Anterior cingulate cortex (tissue), 58 donors: ENCODE data around the gene TLK2.
"Not testable (repeated sequence)": the region's sequence is repeated elsewhere in the genome, so short reads cannot be mapped to it uniquely, and the experiment has no call there.

Experiments used
- DNase-seq, 58 donors: peaks; one replicate each; lab custom pipeline; 2025; lab: John Stamatoyannopoulos, UW

Gene TLK2

GRCh38 chr17:62552851-62553659 lies 74.4 kb downstream of the TLK2 start:
- peak in 11 of 58 donors; percentile 0 to 59 (median 6) for DNase-seq

DNA sequence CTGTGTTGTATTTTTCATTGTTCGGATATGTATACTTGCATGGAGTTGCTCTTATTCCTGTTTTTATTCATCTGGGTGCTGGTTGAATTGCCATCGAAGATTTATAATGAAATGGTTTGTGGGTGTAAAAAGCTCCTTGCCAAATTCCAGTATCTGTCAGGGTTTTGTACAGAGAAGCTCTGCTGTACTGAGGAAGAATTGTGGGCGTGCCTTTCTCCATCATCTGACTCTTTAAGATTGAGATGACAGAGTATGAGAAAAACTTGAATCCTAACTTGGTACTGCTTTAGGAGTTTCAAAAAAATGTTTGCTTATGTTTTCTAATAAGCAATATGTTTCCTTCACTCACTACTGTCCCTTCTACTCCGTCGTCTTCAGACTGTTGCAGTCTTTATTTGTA lies 78.9 kb downstream of the TLK2 start:
- peak in 3 of 58 donors; percentile 3 to 7 (median 4) for DNase-seq

DNA sequence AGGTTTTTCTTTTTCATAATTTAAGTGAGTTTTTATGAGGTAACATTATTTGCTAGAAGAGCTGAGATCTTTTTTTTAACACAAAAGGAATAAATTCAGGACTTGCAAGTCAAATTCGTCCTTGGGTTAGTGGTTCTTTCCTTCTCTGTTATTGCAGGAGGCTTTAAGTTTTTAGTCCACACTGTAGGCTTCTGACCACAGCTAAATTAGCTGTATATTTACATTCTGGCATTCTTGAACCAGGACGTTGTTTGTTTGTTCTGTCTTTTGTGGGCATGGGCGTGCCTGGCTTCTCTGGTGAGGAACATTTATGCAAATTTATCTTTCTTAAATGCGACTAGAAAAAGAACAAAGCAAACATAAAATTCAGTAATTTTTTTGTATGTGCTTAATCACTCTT lies 80.3 kb downstream of the TLK2 start:
- DNase-seq: not testable (repeated sequence)

DNA sequence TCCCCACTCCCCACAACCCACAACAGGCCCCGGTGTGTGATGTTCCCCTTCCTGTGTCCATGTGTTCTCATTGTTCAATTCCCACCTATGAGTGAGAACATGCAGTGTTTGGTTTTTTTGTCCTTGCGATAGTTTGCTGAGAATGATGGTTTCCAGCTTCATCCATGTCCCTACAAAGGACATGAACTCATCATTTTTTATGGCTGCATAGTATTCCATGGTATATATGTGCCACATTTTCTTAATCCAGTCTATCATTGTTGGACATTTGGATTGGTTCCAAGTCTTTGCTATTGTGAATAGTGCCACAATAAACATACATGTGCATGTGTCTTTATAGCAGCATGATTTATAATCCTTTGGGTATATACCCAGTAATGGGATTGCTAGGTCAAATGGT lies 82.3 kb downstream of the TLK2 start:
- not testable (repeated sequence) for DNase-seq

DNA sequence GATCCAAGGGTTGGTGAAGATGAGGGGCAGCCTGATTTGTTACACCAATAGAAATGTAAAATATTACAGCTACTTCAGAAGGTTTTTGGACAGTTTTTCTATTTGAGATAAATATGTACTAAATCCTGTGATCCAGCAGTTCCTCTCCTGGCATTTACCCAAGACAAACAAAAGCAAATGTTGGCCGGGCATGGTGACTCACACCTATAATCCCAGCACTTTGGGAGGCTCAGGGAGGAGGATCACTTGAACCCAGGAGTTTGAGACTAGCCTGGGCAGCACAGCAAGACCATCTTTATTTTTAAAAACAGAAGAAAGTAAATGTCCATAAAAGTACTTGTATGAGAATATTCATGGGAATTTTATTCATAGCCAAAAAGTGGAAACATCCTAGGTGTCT lies 84.0 kb downstream of the TLK2 start:
- no peak for DNase-seq

- no peak for DNase-seq
These were observed 87.2 kb downstream of the TLK2 start for GRCh38 chr17:62565817-62566216.

DNA sequence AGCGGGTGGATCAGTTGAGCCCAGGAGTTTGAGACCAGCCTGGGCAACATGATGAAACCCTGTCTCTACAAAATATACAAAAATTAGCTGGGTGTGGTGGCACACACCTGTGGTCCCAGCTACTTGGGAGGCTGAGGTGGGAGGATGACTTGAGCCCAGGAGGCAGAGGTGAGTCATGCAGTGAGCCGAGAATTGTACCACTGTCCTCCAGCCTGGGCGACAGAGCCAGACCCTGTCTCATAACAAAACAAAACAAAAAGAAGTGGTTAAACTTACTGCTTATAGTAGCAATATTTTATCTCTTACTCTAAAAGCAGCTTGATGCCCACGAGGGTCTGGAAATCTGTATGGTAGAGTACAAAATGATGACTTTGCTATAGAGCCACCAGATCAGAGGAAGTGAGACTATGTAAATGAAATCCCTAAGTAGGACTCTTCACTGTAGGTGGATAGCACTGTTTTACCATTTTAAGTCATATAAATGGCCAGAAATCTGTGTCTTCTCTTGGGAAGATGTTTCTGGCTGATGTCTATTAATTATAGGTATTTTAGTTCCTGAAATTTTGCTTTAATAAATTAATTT lies 88.5 kb downstream of the TLK2 start:
- no peak for DNase-seq

GRCh38 chr17:62572488-62572887 lies 93.9 kb downstream of the TLK2 start:
- DNase-seq: no peak

DNA sequence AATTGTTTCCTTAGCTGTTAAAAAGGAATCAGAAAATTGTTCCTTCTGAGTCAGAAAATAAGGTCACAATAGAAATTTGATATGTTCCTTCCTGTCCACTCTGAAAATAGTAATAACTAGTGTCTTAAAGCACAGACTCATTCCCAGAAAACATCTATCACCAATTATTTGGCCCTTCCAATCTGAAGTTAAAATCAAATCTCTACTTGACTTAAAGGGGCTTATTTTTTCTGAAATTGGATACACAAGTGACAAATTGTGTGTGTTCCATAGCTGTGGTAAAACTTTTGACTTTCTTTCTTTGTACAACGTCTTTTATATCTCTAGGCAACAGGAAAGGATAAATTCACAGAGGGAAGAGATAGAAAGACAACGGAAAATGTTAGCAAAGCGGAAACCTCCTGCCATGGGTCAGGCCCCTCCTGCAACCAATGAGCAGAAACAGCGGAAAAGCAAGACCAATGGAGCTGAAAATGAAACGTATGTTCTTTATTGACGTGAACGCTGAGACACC lies 94.3 kb downstream of the TLK2 start:
- DNase-seq: no peak

GRCh38 chr17:62573480-62574117 lies 95.0 kb downstream of the TLK2 start:
- DNase-seq: no peak

DNA sequence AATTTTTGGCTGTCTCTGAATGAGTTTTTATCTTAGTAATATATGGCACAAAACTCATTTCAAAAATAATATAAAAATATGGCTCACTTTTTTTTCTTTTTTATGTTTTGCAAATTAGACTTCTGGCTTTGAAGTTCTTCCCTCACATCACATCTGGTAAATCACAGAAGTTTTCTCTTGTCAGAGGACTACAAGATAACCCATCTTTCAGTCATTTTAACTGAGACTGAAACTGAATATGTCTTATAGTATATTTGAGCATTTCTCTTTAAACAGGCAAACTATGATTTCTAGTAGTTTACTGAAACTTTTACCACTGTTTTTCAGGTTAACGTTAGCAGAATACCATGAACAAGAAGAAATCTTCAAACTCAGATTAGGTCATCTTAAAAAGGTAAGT lies 97.8 kb downstream of the TLK2 start:
- DNase-seq: no peak

GRCh38 chr17:62578757-62579487 lies 100.3 kb downstream of the TLK2 start:
- DNase-seq: no peak

GRCh38 chr17:62580947-62581346 lies 102.3 kb downstream of the TLK2 start:
- no peak for DNase-seq

- DNase-seq: peak in 2 of 58 donors; percentile 0 to 4
These were observed 103.1 kb downstream of the TLK2 start for GRCh38 chr17:62581764-62582163.

DNA sequence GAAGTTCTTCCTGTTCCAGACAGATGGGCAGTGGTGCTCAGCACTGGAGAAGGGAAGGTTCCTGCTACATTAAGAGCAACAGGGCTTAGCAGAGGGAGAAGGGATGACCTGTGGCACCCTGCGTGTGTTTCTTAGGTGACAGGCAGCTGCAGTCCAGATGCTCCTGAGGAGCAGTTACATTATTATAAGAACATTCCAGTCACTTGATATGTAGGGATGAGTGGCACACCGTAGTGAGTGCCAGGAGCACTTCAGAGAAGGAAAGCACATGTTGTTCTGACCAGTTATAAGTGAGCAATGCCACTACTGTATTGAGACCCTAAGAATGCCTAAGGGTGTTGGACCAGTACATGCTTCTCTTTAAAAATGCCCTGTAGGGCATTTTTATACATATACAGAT lies 108.9 kb downstream of the TLK2 start:
- no peak for DNase-seq

GRCh38 chr17:62588109-62588508 lies 109.5 kb downstream of the TLK2 start:
- DNase-seq: no peak

DNA sequence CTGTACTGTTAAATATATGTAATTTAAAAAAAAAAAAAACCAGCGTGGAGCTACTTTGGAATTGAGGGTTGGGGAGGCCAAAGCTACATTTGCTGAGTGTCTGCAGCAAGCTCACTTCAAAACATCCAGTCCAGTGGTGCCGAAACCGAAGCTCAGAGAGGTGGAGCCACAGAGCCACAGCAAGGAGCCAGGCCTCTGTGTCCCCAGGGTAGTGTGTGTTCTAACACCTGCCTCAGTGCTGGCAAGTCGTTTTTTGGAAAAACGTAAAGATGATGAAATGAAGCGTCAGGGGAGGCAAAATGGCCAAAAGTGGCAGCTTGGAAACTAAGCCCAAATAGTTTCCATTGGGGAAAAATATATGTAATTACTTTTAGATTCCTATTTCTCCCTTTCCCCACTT lies 112.7 kb downstream of the TLK2 start:
- DNase-seq: no peak

DNA sequence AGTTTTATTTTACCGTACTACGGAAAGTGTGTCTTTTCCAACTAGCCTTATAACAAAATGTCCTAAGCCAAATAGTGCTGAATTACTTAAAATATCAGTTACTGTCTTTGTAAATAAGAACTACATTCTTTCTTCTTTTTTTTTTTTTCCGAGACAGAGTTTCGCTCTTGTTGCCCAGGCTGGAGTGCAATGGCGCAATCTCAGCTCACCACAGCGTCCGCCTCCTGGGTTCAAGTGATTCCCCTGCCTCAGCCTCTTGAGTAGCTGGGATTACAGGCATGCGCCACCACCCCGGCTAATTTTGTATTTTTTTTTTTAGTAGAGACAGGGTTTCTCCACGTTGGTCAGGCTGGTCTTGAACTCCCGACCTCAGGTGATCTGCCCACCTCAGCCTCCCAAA lies 113.2 kb downstream of the TLK2 start:
- DNase-seq: not testable (repeated sequence)

DNA sequence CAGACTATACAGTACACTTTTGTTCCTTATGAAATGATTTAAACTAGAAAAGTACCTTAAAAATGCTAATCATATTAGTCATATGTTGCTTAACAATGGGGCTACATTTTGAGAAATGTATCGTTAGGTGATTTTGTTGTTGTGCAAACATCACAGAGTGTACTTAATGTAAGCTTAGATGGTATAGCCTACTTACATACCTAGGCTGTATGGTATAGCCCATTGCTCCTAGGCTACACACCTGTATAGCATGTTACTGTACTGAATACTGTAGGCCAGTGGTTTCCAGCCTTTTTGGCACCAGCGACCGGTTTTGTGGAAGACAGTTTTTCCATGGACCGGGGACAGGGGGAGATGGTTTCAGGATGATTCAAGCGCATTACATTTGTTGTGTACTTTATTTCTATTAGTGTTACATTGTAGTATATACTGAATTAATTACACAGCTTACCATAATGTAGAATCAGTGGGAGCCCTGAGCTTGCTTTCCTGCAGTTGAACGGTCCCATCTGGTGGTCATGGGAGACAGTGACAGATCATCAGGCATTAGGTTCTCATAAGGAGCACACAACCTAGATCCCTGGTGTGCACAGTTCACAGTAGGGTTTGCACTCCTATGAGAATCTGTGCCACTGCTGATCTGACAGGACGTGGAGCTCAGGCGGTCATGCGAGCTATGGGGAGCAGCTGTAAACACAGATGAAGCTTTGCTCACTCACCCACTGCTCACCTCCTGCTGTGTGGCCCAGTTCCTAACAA lies 113.9 kb downstream of the TLK2 start:
- DNase-seq: no peak

- DNase-seq: no peak
These were observed 116.9 kb downstream of the TLK2 start for GRCh38 chr17:62595484-62595883.
